Mesodermal cell (in vitro differentiated cells): Measurements from ENCODE around the gene CEACAM20.
"Not testable (repeated sequence)": the region's sequence is repeated elsewhere in the genome, so short reads cannot be mapped to it uniquely, and the experiment has no call there.

Experiments
- H3K27ac ChIP-seq: 2 replicates; pipeline ENCODE4 v1.7.0; 2013; ENCODE audit warnings: mild to moderate bottlenecking, low read depth, low read length, moderate library complexity; ENCODE audit not compliant: severe bottlenecking
- H3K36me3 ChIP-seq: 2 replicates; pipeline ENCODE4 v1.7.1; 2013; ENCODE audit warnings: mild to moderate bottlenecking, low read length, moderate library complexity; ENCODE audit not compliant: control insufficient read depth, insufficient read depth
- H3K4me1 ChIP-seq: one replicate; pipeline ENCODE4 v1.7.1; 2013; ENCODE audit warnings: mild to moderate bottlenecking, low read length; ENCODE audit not compliant: insufficient read depth, control insufficient read depth, poor library complexity, severe bottlenecking
- H3K4me3 ChIP-seq: 2 replicates; pipeline ENCODE4 v1.7.0; 2013; ENCODE audit warnings: low read length, control low read depth, mild to moderate bottlenecking; ENCODE audit not compliant: insufficient read depth, poor library complexity, severe bottlenecking; ENCODE audit errors: extremely low read depth
- H3K9me3 ChIP-seq: 2 replicates; pipeline ENCODE4 v1.7.1; 2013; ENCODE audit warnings: mild to moderate bottlenecking, low read length, moderate library complexity; ENCODE audit not compliant: control insufficient read depth
- WGBS, 2 experiments: methylation state at CpG; one replicate each; pipeline ENCODE4 v1.1.5; 2013; ENCODE audit warnings: missing lambda C conversion rate in 2 of 2; ENCODE audit not compliant: insufficient coverage in 2 of 2; 5-methylcytosine and 5-hydroxymethylcytosine counted together

The CEACAM20 gene

GRCh38 chr19:44548736-44549135, 19.3 kb upstream of the CEACAM20 start:
- H3K9me3 ChIP-seq = no peaks in the 10 kb centered on the region
- 74 to 80% methylated on average over 2 to 3 of the region's 4 CpGs for WGBS, 2 experiments
- no peak overlapping the region for H3K4me3 ChIP-seq
- no peaks in the 10 kb centered on the region for H3K36me3 ChIP-seq
- H3K27ac ChIP-seq = no peak overlapping the region
- H3K4me1 ChIP-seq = no peaks in the 10 kb centered on the region

GRCh38 chr19:44544031-44544430, 14.6 kb upstream of the CEACAM20 start:
- Histone ChIP-seq H3K36me3 (no peaks in the 10 kb centered on the region), H3K27ac (no peak overlapping the region), H3K4me1 (no peaks in the 10 kb centered on the region), H3K4me3 (no peak overlapping the region), H3K9me3 (no peaks in the 10 kb centered on the region)
- WGBS, 2 experiments = 53 to 54% methylated on average over 2 of the region's 2 CpGs

- Histone ChIP-seq H3K27ac (no peak overlapping the region), H3K4me3 (no peak overlapping the region), H3K36me3 (no peaks in the 10 kb centered on the region), H3K9me3 (no peaks in the 10 kb centered on the region), H3K4me1 (no peaks in the 10 kb centered on the region)
- no CpG with 5 or more reads among the region's 1 CpG for WGBS, 2 experiments
These were observed 13.2 kb upstream of the CEACAM20 start for GRCh38 chr19:44542671-44543070.

- WGBS, 2 experiments = 68 to 77% methylated on average over 7 to 8 of the region's 8 CpGs
- no peak overlapping the region for H3K27ac ChIP-seq
- H3K9me3 ChIP-seq = no peaks in the 10 kb centered on the region
- H3K36me3 ChIP-seq = no peaks in the 10 kb centered on the region
- no peaks in the 10 kb centered on the region for H3K4me1 ChIP-seq
- H3K4me3 ChIP-seq = no peak overlapping the region
These were observed 11.3 kb upstream of the CEACAM20 start for GRCh38 chr19:44540736-44541135.

GRCh38 chr19:44539991-44540390, 10.5 kb upstream of the CEACAM20 start:
- no peaks in the 10 kb centered on the region for H3K36me3 ChIP-seq

GRCh38 chr19:44539236-44539826, 9.9 kb upstream of the CEACAM20 start:
- H3K4me3 ChIP-seq = no peak overlapping the region
- H3K9me3 ChIP-seq = no peaks in the 10 kb centered on the region
- H3K4me1 ChIP-seq = no peaks in the 10 kb centered on the region
- no peaks in the 10 kb centered on the region for H3K36me3 ChIP-seq
- 65 to 81% methylated on average over 6 to 10 of the region's 11 CpGs for WGBS, 2 experiments
- no peak overlapping the region for H3K27ac ChIP-seq

More at GRCh38 chr19:44539991-44540390, 10.5 kb upstream of the CEACAM20 start:
- Histone ChIP-seq H3K27ac (no peak overlapping the region), H3K4me1 (no peaks in the 10 kb centered on the region), H3K4me3 (no peak overlapping the region), H3K9me3 (no peaks in the 10 kb centered on the region)
- 85 to 90% methylated on average over 2 to 3 of the region's 6 CpGs for WGBS, 2 experiments

GRCh38 chr19:44535361-44535760, 5.9 kb upstream of the CEACAM20 start:
- H3K4me3 ChIP-seq, H3K27ac ChIP-seq: not testable (repeated sequence)
- WGBS, 2 experiments = 66 to 86% methylated on average over 1 to 3 of the region's 3 CpGs

GRCh38 chr19:44532819-44533218, 3.3 kb upstream of the CEACAM20 start:
- no peaks in the 10 kb centered on the region for H3K36me3 ChIP-seq
- no peaks in the 10 kb centered on the region for H3K4me1 ChIP-seq
- no peaks in the 10 kb centered on the region for H3K9me3 ChIP-seq
- WGBS, 2 experiments = 81 to 89% methylated on average over 5 of the region's 5 CpGs
- H3K4me3 ChIP-seq = no peak overlapping the region
- H3K27ac ChIP-seq = no peak overlapping the region

More at GRCh38 chr19:44535361-44535760, 5.9 kb upstream of the CEACAM20 start:
- not testable (repeated sequence) for H3K4me1 ChIP-seq, H3K9me3 ChIP-seq, H3K36me3 ChIP-seq

- 70 to 73% methylated on average over 5 to 6 of the region's 6 CpGs for WGBS, 2 experiments
- Histone ChIP-seq H3K9me3 (no peaks in the 10 kb centered on the region), H3K4me1 (no peaks in the 10 kb centered on the region), H3K4me3 (no peak overlapping the region), H3K27ac (no peak overlapping the region), H3K36me3 (no peaks in the 10 kb centered on the region)
These were observed 1.3 kb upstream of the CEACAM20 start for GRCh38 chr19:44530777-44531176.

- H3K4me1 ChIP-seq = no peaks in the 10 kb centered on the region
- no peak overlapping the region for H3K27ac ChIP-seq
- 82 to 83% methylated on average over 7 of the region's 7 CpGs for WGBS, 2 experiments
- H3K4me3 ChIP-seq = no peak overlapping the region
- H3K9me3 ChIP-seq = no peaks in the 10 kb centered on the region
- no peaks in the 10 kb centered on the region for H3K36me3 ChIP-seq
These were observed 1.9 kb downstream of the CEACAM20 start for GRCh38 chr19:44527554-44527953.

GRCh38 chr19:44525721-44526430, 3.6 kb downstream of the CEACAM20 start:
- Histone ChIP-seq H3K27ac (no peak overlapping the region), H3K4me1 (no peaks in the 10 kb centered on the region), H3K4me3 (no peak overlapping the region), H3K9me3 (no peaks in the 10 kb centered on the region), H3K36me3 (no peaks in the 10 kb centered on the region)
- 33 to 56% methylated on average over 3 to 4 of the region's 4 CpGs for WGBS, 2 experiments
